ENCODE measurements around the gene PDE6A. TPM values are rescaled to one million over a fixed set of nuclear protein-coding genes. Genes with fewer than 3 reads are reported as not detected.

Gene PDE6A
- total and polyA plus RNA-seq, 2 of the 13 experiments (the other 11 are each of a cell fraction or from before 2014, with no cell fraction given): 0.01 TPM; not detected in 1

DNA sequence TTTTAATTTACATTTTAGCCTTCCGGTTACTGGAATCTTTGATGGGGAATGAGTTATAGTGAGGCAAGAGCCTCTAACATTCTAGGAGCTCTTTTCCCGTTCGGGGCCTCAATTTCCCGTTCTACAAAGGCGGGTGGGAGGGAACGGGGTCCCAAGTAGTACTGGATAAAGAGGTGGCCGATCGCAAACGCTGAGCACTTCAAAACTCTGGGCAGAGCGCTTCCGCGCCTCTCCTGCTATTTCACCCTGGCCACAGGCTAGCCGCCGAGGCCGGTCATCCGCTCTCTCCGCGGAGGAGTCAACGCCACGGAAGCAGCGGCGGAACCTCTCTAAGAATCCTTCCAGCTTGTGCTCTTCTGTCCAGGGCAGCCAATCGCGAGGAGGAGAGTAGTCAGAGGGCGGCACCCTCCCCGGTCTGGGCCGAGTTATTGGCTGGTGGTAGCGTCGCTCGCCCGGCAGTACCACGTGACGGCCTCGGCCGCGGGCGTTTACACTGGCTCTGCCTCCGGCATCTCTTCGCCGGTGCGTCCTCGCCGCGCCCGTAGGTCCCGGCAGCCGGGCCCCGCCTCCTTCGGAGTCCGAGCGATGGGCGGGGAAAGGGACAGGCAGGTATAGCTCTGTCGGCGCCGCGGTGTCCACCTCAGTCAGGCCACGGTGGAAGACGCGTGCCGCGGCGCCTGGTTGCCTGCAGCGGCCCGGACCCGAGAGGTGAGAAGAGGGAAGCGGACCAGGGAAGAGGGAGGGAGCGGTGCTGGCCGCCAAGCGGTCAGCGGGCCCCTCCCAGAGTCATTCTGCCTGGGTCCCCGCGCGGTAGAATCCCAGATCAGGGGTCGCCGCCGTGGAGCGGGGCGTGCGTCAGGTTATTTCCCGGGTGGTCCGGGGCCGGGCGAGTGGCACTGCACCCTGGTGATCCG, 15.9 kb upstream of the PDE6A start, which contains the start of gene SLC26A2 (continued):
- TF ChIP-seq, protein P1, sequence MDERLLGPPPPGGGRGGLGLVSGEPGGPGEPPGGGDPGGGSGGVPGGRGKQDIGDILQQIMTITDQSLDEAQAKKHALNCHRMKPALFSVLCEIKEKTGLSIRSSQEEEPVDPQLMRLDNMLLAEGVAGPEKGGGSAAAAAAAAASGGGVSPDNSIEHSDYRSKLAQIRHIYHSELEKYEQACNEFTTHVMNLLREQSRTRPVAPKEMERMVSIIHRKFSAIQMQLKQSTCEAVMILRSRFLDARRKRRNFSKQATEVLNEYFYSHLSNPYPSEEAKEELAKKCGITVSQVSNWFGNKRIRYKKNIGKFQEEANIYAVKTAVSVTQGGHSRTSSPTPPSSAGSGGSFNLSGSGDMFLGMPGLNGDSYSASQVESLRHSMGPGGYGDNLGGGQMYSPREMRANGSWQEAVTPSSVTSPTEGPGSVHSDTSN (CRISPR knock-in tag; IDR thresholded peaks at IDR 0.05): peak; percentile 97
- TF ChIP-seq ZFAT (CRISPR knock-in tag; conservative IDR thresholded peaks at IDR 0.05): no peak
- peak; percentile 67 for TF ChIP-seq MYC (CRISPR knock-in tag; IDR thresholded peaks at IDR 0.05; ENCODE audit: borderline replicate concordance)
- no peak for TF ChIP-seq ZZZ3 (CRISPR knock-in tag; IDR thresholded peaks at IDR 0.05; ENCODE audit: borderline replicate concordance)
- TF ChIP-seq, protein P2, sequence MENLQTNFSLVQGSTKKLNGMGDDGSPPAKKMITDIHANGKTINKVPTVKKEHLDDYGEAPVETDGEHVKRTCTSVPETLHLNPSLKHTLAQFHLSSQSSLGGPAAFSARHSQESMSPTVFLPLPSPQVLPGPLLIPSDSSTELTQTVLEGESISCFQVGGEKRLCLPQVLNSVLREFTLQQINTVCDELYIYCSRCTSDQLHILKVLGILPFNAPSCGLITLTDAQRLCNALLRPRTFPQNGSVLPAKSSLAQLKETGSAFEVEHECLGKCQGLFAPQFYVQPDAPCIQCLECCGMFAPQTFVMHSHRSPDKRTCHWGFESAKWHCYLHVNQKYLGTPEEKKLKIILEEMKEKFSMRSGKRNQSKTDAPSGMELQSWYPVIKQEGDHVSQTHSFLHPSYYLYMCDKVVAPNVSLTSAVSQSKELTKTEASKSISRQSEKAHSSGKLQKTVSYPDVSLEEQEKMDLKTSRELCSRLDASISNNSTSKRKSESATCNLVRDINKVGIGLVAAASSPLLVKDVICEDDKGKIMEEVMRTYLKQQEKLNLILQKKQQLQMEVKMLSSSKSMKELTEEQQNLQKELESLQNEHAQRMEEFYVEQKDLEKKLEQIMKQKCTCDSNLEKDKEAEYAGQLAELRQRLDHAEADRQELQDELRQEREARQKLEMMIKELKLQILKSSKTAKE (CRISPR knock-in tag; IDR thresholded peaks at IDR 0.05; ENCODE audit: borderline replicate concordance): peak; percentile 19; the same call in 1 of the 2 replicates
- TF ChIP-seq ZSCAN9 (CRISPR knock-in tag; IDR thresholded peaks at IDR 0.05; ENCODE audit: borderline replicate concordance): peak; percentile 55; the same call in 1 of the 2 replicates
- peak; percentile 62 for TF ChIP-seq ISL2 (CRISPR knock-in tag; IDR thresholded peaks at IDR 0.05)
- TF ChIP-seq ZNF562 (CRISPR knock-in tag; IDR thresholded peaks at IDR 0.05; ENCODE audit: borderline replicate concordance): no peak
- TF ChIP-seq NR1H2 (CRISPR knock-in tag; IDR thresholded peaks at IDR 0.05; ENCODE audit: borderline replicate concordance, low read depth): no peak
- TF ChIP-seq ZNF891 (CRISPR knock-in tag; IDR thresholded peaks at IDR 0.05): peak; percentile 75
- TF ChIP-seq KDM1A (CRISPR knock-in tag; IDR thresholded peaks at IDR 0.05): no peak
- TF ChIP-seq ZNF678 (CRISPR knock-in tag; IDR thresholded peaks at IDR 0.05): no peak
- TF ChIP-seq RFXANK (CRISPR knock-in tag; IDR thresholded peaks at IDR 0.05): peak; percentile 40; the same call in 1 of the 2 replicates
- no peak for TF ChIP-seq MAFG (CRISPR knock-in tag; IDR thresholded peaks at IDR 0.05)
- TF ChIP-seq, protein P3, sequence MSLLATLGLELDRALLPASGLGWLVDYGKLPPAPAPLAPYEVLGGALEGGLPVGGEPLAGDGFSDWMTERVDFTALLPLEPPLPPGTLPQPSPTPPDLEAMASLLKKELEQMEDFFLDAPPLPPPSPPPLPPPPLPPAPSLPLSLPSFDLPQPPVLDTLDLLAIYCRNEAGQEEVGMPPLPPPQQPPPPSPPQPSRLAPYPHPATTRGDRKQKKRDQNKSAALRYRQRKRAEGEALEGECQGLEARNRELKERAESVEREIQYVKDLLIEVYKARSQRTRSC (CRISPR knock-in tag; IDR thresholded peaks at IDR 0.05; ENCODE audit: low read depth): no peak
- no peak for TF ChIP-seq ZNF782 (CRISPR knock-in tag; IDR thresholded peaks at IDR 0.05; ENCODE audit: borderline replicate concordance)
- TF ChIP-seq ZNF446 (CRISPR knock-in tag; IDR thresholded peaks at IDR 0.05): peak; percentile 42; the same call in 1 of the 2 replicates
- no peak for TF ChIP-seq SMYD3 (CRISPR knock-in tag; IDR thresholded peaks at IDR 0.05)
- no peak for TF ChIP-seq RELA (CRISPR knock-in tag; IDR thresholded peaks at IDR 0.05)
- no peak for TF ChIP-seq HNF4G (IDR thresholded peaks at IDR 0.05; ENCODE audit: borderline replicate concordance, low read depth, low read length)
- TF ChIP-seq HNF4G (CRISPR knock-in tag; IDR thresholded peaks at IDR 0.05; ENCODE audit: borderline replicate concordance, low read depth): no peak
- TF ChIP-seq ZNF441 (CRISPR knock-in tag; IDR thresholded peaks at IDR 0.05; ENCODE audit: borderline replicate concordance): no peak
- no peak for TF ChIP-seq KLF12 (CRISPR knock-in tag; IDR thresholded peaks at IDR 0.05; ENCODE audit: borderline replicate concordance)
- no peak for TF ChIP-seq FLYWCH1 (CRISPR knock-in tag; IDR thresholded peaks at IDR 0.05)
- TF ChIP-seq, protein P4, sequence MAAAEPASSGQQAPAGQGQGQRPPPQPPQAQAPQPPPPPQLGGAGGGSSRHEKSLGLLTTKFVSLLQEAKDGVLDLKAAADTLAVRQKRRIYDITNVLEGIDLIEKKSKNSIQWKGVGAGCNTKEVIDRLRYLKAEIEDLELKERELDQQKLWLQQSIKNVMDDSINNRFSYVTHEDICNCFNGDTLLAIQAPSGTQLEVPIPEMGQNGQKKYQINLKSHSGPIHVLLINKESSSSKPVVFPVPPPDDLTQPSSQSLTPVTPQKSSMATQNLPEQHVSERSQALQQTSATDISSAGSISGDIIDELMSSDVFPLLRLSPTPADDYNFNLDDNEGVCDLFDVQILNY (CRISPR knock-in tag; conservative IDR thresholded peaks at IDR 0.05): no peak
